Forelimb muscle (tissue), 1 donor: ENCODE measurements around the gene C15orf61. TPM values are rescaled to one million over a fixed set of nuclear protein-coding genes. Genes with fewer than 3 reads are reported as not detected.

Source experiments
- DNase-seq: peaks from one replicate; pipeline ENCODE4 v3.0.0-alpha.2; 2013; ENCODE audit warnings: low read depth
- polyA plus RNA-seq: library from polyadenylated mRNA; unstranded; fragments of 120-200 nt; gene quantifications from one replicate; pipeline ENCODE4 v1.2.1, GENCODE V29; 2013; ENCODE audit not compliant: insufficient read length

C15orf61 gene
- polyA plus RNA-seq, 1 donor = 7.7 TPM

DNA sequence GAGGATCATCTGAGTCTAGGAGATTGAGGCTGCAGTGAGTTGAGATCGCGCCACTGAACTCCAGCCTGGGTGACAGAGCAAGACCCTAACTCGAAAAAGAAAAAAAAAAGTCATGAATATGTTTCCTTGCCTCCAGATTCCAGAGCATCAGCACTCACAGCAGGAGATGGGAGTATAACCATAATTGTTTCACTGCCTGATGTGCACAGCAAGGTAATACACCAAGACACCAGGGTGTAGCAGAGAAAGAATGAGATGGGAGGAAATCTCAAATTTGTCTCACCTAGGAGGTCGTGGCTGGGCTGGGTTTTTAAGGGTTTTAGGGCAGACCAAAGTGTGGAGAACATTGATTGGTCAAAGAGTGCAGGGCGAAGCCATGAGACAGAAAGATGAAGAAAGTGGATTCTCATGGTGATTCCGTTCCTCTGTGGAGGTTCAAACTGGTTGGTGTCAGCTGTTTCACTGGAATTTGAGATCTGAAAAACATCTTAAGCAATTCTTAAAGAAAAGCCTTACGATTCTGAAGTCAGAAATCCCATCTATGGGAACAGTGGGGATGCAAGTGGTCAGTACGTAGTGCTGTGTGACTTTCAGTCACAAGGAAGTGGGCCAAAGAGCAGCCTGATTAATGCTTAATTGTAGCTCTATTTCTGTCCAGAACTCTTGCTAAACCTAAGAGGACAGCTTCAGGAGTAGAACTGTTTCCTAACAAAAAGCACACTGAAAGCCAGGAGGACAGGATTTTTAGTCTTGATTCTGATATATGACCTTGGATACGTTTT lies 7.8 kb upstream of the C15orf61 start:
- DNase-seq = no peak

- no peak for DNase-seq
Observed at GRCh38 chr15:67515090-67515489, 5.8 kb upstream of the C15orf61 start.

DNA sequence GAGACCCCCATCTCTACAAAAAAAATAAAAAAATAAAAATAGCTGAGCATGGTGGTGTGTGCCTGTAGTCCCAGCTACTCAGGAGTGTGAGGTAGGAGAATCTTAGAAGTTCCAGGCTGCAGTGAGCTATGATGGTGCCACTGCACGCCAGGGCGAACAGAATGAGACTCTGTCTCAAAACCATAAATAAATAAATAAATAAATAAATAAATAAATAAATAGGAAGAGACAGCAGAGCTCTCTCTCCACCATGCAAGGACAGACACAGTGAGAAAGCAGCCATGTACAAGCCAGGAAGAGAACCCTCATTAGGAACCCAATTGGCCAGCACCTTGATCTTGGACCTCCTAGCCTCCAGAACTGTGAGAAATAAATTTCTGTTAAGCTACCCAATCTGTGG lies 5.4 kb upstream of the C15orf61 start:
- no peak for DNase-seq

DNA sequence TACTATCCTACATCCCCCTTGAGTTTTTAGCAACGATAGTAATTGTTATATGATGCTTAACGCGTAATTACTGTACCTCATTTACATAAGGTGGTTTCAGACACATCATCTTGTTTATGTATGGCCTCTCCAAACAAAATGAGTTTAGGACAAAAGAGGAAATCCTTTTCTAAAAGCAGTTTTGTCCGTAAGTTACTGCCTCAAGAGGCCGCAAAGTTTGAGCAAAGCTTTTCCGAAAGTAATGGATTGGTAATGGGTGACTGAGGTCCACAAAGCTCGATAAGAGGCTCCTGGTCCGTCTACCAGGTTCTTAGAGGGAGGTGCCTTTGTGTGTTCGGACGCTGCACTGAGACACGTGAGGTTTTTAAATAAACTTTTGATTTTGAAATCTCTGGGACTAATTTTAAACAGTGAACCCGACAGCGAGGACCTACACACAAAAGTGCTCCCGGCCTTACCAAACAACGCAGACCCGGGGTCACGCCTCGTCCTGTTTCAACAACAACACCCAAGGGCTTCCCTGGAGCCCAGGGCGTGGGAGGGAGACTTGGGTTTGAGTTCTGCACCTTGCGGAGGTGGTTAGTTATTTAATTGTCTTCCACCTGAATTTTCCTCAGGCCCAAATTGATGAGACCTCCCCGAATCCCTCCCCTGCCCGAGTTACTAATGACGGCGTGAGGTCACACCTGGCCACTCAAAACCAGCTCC lies 456 bp upstream of the C15orf61 start:
- DNase-seq = no peak

GRCh38 chr15:67521783-67522568 lies 1.0 kb downstream of the C15orf61 start:
- DNase-seq = no peak

DNA sequence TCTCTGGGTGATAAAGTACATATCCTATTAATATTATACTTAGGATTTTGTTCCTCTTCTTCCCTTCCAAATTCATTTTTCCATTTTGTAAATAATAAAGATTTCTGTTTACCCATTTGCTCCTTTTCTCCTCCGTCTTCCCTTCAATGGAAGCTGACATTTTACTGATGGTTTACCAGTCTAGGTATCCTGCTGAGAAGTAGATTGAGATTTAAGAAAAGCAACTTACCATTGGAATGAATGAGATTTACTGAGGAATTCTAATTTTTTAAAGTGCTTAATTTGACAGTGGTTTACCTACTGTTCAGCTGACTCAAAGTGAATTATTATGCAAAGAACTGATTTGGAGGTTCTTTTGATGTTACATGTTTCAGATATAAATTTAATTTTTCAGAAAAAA lies 2.4 kb downstream of the C15orf61 start:
- no peak for DNase-seq

- DNase-seq = no peak
Observed at GRCh38 chr15:67524235-67524634, 3.3 kb downstream of the C15orf61 start.

DNA sequence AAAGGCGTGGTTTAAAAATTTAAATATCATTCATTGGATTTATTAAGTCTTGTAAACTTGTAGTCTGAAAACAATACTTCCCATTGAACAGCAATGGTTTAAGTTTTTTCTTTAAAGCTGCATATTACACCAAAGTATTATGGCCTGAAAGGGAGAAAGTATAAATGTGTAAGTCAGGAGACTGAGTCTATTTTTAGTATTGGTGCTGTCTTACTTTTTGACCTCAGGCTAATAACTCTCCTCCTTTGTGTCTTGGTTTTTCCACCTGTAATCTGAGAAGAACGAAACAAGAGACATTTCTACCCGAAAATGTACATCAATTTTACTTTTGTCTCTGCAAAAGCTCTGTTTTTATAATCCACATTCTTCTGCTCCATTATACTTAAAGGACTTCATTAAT lies 7.6 kb downstream of the C15orf61 start:
- DNase-seq = no peak

DNA sequence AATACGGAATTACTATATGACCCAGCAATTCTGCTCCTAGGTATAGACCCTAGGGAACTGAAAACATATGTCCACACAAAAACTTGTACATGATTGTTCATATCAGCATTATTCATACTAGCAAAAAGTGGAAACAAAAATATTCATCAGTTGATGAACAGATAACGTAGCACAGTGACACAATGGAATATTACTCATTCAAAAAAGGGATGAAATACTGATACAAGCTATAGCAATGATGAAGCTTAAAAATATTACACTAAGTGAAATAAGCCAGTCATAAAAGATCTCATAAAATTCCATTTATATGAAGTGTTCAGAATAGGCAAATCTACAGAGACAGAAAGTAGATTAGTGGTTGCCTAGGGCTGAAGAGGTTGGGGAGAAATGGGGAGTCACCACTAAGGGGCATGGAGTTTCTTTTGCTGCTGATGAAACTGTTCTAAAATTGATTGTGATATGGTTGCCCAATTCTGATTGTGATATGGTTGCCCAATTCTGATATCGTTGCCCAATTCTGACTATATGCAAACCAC lies 10.5 kb downstream of the C15orf61 start:
- no peak for DNase-seq

DNA sequence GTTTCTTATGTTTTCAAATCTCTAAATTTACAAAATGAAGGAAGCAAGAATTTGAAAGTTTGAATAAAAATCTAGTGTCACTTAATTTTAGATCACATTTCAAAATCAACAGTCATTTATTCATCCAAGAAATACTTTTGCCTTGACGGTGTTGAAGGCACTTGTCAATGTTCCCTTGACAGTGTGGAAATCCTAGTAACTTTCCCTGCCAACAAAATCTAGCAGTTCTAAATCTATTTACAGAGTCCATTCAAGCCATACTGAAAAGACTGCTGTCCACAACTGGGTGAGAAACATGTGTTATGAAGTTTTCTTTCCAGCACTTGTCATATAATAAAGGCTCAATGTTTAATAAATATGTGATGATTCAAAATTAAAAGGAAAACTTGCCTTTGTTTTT lies 12.9 kb downstream of the C15orf61 start:
- no peak for DNase-seq

DNA sequence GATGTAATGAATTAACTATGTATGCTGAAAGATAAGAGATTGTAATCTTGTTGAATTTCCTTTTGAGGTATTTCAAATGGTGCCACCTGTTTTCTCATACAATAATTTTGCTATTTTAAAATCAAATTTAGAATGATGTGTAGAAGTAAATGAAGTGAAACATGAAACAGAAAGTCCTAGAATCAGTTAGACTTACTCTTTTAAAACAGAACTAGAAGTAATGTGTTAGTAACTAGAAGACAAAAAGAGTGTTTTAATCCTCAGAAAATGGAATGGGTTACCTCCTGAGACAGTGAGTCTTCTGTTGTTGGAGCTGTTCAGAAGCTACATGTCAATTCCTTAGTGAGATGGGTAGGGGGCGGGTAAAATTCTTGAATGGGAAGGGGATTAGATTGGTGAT lies 13.4 kb downstream of the C15orf61 start:
- DNase-seq = no peak

- no peak for DNase-seq
Observed at GRCh38 chr15:67537771-67538170, 16.8 kb downstream of the C15orf61 start.

DNA sequence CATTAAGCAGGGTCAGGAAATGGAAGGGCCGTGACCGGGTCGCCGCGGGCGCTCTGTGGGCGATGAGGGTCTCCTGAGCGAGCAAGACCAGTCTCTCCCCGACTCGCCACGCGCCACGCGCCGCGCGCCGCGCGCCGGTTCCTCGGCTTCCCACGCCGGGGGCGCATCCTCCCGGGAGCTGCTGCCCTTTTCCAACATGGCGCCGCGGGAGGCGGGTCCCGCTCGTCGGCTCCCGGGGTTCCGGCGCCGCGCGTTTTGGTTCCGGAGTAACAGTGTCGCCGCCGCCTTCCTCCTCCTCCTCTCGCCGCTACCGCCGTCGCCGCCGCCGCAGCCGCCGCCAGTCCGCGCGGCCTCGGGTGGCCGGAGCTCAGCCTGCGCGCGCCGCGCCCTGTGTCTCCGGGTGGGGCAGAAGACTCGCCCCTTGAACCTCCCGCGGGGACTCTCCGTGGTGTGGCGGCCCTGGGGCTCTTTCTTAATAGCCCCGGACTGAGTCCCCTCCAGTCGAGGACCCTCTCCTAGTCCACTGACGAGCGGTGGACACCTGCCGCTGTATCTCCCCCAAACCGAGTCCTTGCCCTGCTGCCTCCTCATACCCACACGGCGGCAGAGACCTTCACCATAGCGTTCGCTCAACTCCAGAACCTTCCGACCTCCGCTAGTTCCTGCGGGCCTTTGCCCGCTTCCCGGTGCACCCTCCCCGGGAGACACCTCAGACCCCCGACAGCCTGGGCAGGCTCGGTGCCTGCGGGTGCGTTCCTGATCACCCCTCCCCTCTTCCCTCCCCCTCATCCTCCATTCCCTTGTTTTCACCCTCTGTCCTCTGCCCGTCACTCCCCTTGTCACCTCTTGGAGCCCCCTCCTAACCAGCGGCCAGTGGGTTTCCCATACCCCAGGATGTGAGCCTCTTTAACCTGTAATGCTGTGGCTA lies 21.8 kb downstream of the C15orf61 start, which contains the start of gene MAP2K5:
Gene MAP2K5 (plus strand): TSS at position 284 of the 928 bp plus-strand sequence. CDS start 633 bp downstream, at position 917.
- no peak for DNase-seq

GRCh38 chr15:67543348-67543718 lies 22.4 kb downstream of the C15orf61 start:
- DNase-seq = no peak

DNA sequence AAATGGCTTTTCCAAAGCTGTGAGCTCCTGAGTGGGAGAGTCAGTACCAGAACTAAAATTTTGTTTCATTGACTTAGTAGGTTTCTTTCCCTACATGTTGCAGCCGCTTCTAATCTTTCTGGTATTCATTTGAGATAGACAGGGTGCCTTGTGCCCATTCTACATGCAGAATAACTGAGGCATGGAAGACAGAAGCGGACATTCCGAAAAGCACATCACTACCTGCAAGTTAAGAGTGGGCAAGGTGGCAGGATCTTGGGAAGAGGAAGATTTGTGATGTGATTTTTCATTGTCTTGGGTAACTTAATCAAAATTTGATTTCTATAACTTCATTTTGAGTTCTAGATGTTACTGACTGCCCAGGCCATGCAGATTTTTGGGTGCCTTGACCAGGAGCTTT lies 23.5 kb downstream of the C15orf61 start:
- DNase-seq = no peak

GRCh38 chr15:67545864-67546263 lies 24.9 kb downstream of the C15orf61 start:
- DNase-seq = no peak

DNA sequence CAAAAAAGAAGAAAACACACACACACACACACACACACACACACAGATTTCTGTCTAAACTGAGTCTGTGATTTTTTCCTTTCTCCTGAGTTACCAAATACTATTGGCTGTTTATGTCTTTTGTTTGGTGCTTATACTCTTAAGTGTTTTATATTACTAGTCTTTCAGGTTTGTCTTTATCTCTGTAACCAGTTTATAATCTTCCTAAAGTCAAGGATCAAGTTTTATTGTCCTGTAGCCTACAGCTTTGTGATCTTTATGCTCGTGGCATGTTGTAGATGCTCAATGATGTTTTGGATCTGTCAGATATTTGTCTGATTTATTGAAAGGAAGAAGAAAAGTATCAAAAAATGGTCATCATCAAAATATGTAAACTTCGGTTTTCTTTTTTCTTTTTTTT lies 26.1 kb downstream of the C15orf61 start:
- no peak for DNase-seq

- DNase-seq = no peak
Observed at GRCh38 chr15:67547836-67548235, 26.9 kb downstream of the C15orf61 start.

DNA sequence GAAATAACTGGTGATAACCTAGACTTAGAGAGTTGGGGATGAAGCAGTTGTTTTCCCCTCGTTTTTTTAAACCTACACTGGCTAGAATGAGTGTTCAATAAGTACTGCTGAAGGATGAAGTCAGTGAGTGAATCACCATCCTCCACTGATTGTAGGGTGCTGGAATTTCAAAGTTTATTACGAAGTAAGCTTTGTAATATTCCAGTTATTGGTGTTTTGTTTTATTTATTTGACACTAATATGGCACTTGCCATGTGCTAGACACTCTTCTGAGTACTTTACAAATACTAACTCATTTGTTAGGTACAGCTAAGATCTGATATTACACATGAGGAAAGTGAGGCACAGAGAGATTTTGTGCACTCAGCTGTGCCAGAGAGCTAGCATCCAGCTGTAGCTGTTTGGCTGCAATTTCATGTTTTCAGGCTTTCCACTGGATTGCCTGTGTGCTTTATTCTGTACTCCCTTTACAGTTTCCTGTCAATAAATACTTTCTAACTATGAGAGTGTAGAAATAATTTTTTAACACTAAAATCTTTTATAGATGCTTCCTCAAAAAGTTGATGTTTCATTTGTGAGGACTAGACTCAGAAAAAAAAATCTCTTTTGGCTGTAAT lies 27.4 kb downstream of the C15orf61 start:
- DNase-seq = no peak

DNA sequence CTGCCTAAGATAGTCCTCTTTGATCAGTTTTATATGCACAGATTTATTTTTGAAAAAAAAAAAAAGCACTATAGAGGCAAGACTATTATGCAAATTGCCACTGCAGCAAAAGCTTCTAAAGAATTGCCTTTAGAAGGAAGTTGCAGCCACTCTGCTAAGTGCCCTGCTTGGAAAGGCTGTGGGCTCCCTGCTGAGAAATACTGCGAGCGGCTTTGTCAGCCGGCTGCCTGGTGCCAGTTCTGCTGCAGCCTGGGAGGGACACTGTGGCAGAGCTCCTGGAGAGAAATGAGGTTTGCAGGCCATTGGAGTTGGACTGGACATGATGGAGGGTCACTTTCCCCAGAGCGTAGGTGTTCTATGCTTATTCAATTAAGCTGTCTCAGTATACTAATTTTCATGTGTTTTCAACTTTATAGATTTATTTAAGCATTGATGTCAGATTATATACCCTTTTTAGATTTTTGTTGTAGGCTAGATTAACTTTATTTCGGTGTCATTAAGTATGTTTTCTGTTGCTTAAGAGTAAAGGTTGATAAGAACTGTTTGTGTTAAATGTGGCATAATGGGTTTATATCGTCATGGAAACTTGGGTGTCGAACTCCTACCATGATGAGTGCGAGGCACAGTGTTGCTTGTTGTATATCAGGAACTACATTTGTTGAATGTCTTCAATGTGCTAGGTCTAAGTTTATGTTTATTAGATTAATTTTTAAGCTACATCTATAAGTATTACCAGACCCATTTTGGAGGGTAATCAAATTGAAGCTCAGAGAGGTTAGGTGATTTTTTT lies 28.1 kb downstream of the C15orf61 start:
- DNase-seq = no peak
